Neuronal stem cell (in vitro differentiated cells): ENCODE measurements around the gene CXCL12.
A peak's percentile ranks its signal among the peaks of the same experiment; 100 is the strongest.

ENCODE experiments used
- DNase-seq: peaks from one replicate; pipeline ENCODE4 v3.0.0-alpha.2; 2013; ENCODE audit warnings: low spot score
- H2AFZ ChIP-seq: one replicate; pipeline ENCODE4 v1.6.1; 2013; ENCODE audit warnings: mild to moderate bottlenecking, low read length, inconsistent platforms
- H2AK5ac ChIP-seq: 2 replicates; pipeline ENCODE4 v1.6.1; 2013; ENCODE audit warnings: low read depth, mild to moderate bottlenecking, inconsistent platforms, low read length, moderate library complexity, mixed read lengths
- H2BK120ac ChIP-seq: 2 replicates; pipeline ENCODE4 v1.6.1; 2013; ENCODE audit warnings: low read depth, mild to moderate bottlenecking, inconsistent platforms, low read length, moderate library complexity, mixed read lengths
- H2BK12ac ChIP-seq: one replicate; pipeline ENCODE4 v1.6.1; 2013; ENCODE audit warnings: low read length, inconsistent platforms
- H2BK15ac ChIP-seq: 2 replicates; pipeline ENCODE4 v1.6.1; 2013; ENCODE audit warnings: mild to moderate bottlenecking, low read length, inconsistent platforms, mixed read lengths
- H2BK5ac ChIP-seq: one replicate; pipeline ENCODE4 v1.6.1; 2013; ENCODE audit warnings: inconsistent platforms, mild to moderate bottlenecking, low read length, moderate library complexity
- H3K14ac ChIP-seq: one replicate; pipeline ENCODE4 v1.6.1; 2013; ENCODE audit warnings: low read length, inconsistent platforms
- H3K18ac ChIP-seq: 2 replicates; pipeline ENCODE4 v1.6.1; 2013; ENCODE audit warnings: low read length, inconsistent platforms
- H3K23ac ChIP-seq: 2 replicates; pipeline ENCODE4 v1.6.1; 2013; ENCODE audit warnings: low read depth, mild to moderate bottlenecking, mixed read lengths, low read length, inconsistent platforms; ENCODE audit not compliant: poor library complexity
- H3K27ac ChIP-seq: replicated peaks from 3 replicates; pipeline ENCODE4 v1.5.1; 2013; ENCODE audit warnings: low read length, inconsistent platforms
- H3K27me3 ChIP-seq, 3 experiments: 2 replicates each; pipeline ENCODE4 v1.6.1; 2013; ENCODE audit warnings: low read length in 3 of 3, mild to moderate bottlenecking in 2 of 3, inconsistent platforms in 1 of 3, low read depth in 1 of 3, mixed read lengths in 1 of 3, moderate library complexity in 1 of 3; ENCODE audit not compliant: control insufficient read depth in 3 of 3, insufficient read depth in 3 of 3
- H3K36me3 ChIP-seq, 2 donors: replicated peaks in 1 of 2; 2 replicates each; pipeline ENCODE4 v1.6.1; 2013; ENCODE audit warnings: low read length in 2 of 2; ENCODE audit not compliant: control insufficient read depth in 2 of 2, insufficient read depth in 2 of 2
- H3K4ac ChIP-seq: 2 replicates; pipeline ENCODE4 v1.6.1; 2013; ENCODE audit warnings: inconsistent platforms, mild to moderate bottlenecking, low read length, moderate library complexity
- H3K4me1 ChIP-seq, 2 donors: 1 replicate in 1 of 2; 2 replicates in 1 of 2; pipeline ENCODE4 v1.6.1; 2013; ENCODE audit warnings: low read length in 2 of 2, low read depth in 1 of 2; ENCODE audit not compliant: control insufficient read depth in 2 of 2, insufficient read depth in 1 of 2
- H3K4me2 ChIP-seq: one replicate; pipeline ENCODE4 v1.6.1; 2013; ENCODE audit warnings: mild to moderate bottlenecking, low read length, inconsistent platforms; ENCODE audit not compliant: insufficient read depth, poor library complexity, severe bottlenecking
- H3K4me3 ChIP-seq, 2 donors: 2 replicates each; pipeline ENCODE4 v1.5.1; 2013; ENCODE audit warnings: low read length in 2 of 2, mild to moderate bottlenecking in 2 of 2, inconsistent platforms in 1 of 2, moderate library complexity in 1 of 2
- H3K79me1 ChIP-seq: one replicate; pipeline ENCODE4 v1.6.1; 2013; ENCODE audit warnings: low read depth, mild to moderate bottlenecking, inconsistent platforms, low read length, moderate library complexity
- H3K9ac ChIP-seq: one replicate; pipeline ENCODE4 v1.6.1; 2013; ENCODE audit warnings: mild to moderate bottlenecking, low read depth, low read length, inconsistent platforms; ENCODE audit not compliant: poor library complexity
- H3K9me3 ChIP-seq, 2 donors: replicated peaks in 1 of 2; 2 replicates each; pipeline versions ENCODE3 to v1.6.1; 2013; ENCODE audit warnings: low read length in 2 of 2, mild to moderate bottlenecking in 2 of 2, inconsistent platforms in 1 of 2, low read depth in 1 of 2, mixed read lengths in 1 of 2, moderate library complexity in 1 of 2; ENCODE audit not compliant: control insufficient read depth in 2 of 2, insufficient read depth in 1 of 2
- H4K8ac ChIP-seq: one replicate; pipeline ENCODE4 v1.6.1; 2013; ENCODE audit warnings: low read depth, mild to moderate bottlenecking, inconsistent platforms, low read length, moderate library complexity
- H4K91ac ChIP-seq: one replicate; pipeline ENCODE4 v1.6.1; 2013; ENCODE audit warnings: low read length, low read depth, mild to moderate bottlenecking, inconsistent platforms; ENCODE audit not compliant: poor library complexity
- WGBS, 2 donors: extraction: QIAGEN DNeasy Blood & Tissue Kit; methylation state at CpG; one replicate each; pipeline ENCODE4 v1.1.7; 2013; ENCODE audit warnings: missing lambda C conversion rate in 2 of 2, mixed read lengths in 1 of 2; ENCODE audit not compliant: insufficient read length in 2 of 2, insufficient replicate concordance in 1 of 2; ENCODE audit errors: extremely low coverage in 2 of 2; 5-methylcytosine and 5-hydroxymethylcytosine counted together

CXCL12 gene

GRCh38 chr10:44391981-44392380, 7.1 kb upstream of the CXCL12 start:
- no peak overlapping the region for H3K4ac ChIP-seq
- WGBS, 2 donors = no CpG with 5 or more reads among the region's 2 CpGs
- peaks cover 0 to 6% of the 10 kb centered on the region in 2 donors for H3K4me1 ChIP-seq
- H3K36me3 ChIP-seq = no peaks in the 10 kb centered on the region
- H2BK12ac ChIP-seq = no peak overlapping the region
- no peak overlapping the region for H2BK5ac ChIP-seq
- no peak overlapping the region for H2AFZ ChIP-seq
- no peak for DNase-seq
- H3K14ac ChIP-seq = no peak overlapping the region
- H2AK5ac ChIP-seq = no peak overlapping the region
- H3K4me2 ChIP-seq = no peak overlapping the region
- no peak overlapping the region for H4K91ac ChIP-seq
- no peaks in the 10 kb centered on the region for H3K9me3 ChIP-seq
- no peak overlapping the region for H4K8ac ChIP-seq
- no peak overlapping the region for H2BK120ac ChIP-seq
- H3K27ac ChIP-seq = no peak overlapping the region
- no peak overlapping the region for H2BK15ac ChIP-seq
- H3K27me3 ChIP-seq = peaks cover 0 to 2% (median under 1%) of the 10 kb centered on the region in 3 experiments
- H3K23ac ChIP-seq = no peak overlapping the region
- H3K9ac ChIP-seq = no peak overlapping the region
- H3K4me3 ChIP-seq = no peak overlapping the region
- no peaks in the 10 kb centered on the region for H3K79me1 ChIP-seq
- peak overlapping the region; percentile 16 for H3K18ac ChIP-seq

DNA sequence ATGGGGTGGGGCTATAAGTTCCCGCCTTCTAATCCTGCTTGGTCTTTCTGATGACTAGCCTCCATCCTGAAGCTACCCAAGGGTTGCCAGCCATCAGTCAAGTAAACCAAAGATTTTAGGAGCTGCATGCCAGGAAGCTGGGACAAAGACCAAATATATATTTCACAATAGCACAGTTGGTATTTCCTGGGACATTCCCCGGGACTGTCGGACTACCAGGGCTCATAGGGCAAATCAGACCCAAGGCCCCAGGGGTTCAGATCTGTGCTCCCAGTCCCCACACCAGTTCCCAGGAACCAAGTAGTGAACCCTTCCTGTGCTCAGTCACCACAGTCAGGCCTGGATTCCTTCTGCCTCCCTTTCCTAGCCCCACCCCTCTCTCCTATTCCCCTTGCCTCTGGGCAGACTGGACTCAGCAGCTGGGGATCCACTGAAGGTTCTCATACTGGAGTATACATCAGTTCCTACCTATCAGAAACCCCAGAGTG, 5.7 kb upstream of the CXCL12 start:
- Histone ChIP-seq H3K4me2 (no peak overlapping the region), H3K4me1 (peaks cover 0 to 4% of the 10 kb centered on the region in 2 donors), H3K14ac (no peak overlapping the region), H3K36me3 (no peaks in the 10 kb centered on the region), H3K27me3 (peaks cover 6 to 14% (median 12%) of the 10 kb centered on the region in 3 experiments), H2BK5ac (no peak overlapping the region), H4K8ac (no peak overlapping the region), H3K9ac (no peak overlapping the region), H3K9me3 (no peaks in the 10 kb centered on the region), H3K27ac (no peak overlapping the region), H4K91ac (no peak overlapping the region), H3K23ac (no peak overlapping the region), H2BK12ac (no peak overlapping the region), H2BK15ac (no peak overlapping the region), H3K4me3 (no peak overlapping the region), H3K79me1 (no peaks in the 10 kb centered on the region), H3K18ac (no peak overlapping the region), H2BK120ac (no peak overlapping the region), H2AK5ac (no peak overlapping the region), H2AFZ (no peak overlapping the region), H3K4ac (no peak overlapping the region)
- DNase-seq = no peak
- no CpG with 5 or more reads among the region's 3 CpGs for WGBS, 2 donors

- Histone ChIP-seq H4K8ac (no peak overlapping the region), H2AK5ac (no peak overlapping the region), H2AFZ (no peak overlapping the region), H3K36me3 (no peaks in the 10 kb centered on the region), H2BK12ac (no peak overlapping the region), H3K18ac (peak overlapping the region; percentile 27), H2BK5ac (no peak overlapping the region), H2BK120ac (no peak overlapping the region), H3K4me3 (no peak overlapping the region), H3K27me3 (peaks cover 12 to 21% (median 20%) of the 10 kb centered on the region in 3 experiments), H3K14ac (no peak overlapping the region), H3K4me1 (peaks cover 0 to 7% of the 10 kb centered on the region in 2 donors), H3K23ac (no peak overlapping the region), H4K91ac (no peak overlapping the region), H3K27ac (no peak overlapping the region), H3K4me2 (no peak overlapping the region), H3K9ac (no peak overlapping the region), H3K4ac (no peak overlapping the region), H3K79me1 (no peaks in the 10 kb centered on the region), H2BK15ac (peak overlapping the region; percentile 23), H3K9me3 (no peaks in the 10 kb centered on the region)
- WGBS, 2 donors = no CpG with 5 or more reads among the region's 2 CpGs
- DNase-seq = no peak
These were observed 4.7 kb upstream of the CXCL12 start for GRCh38 chr10:44389556-44389955.

DNA sequence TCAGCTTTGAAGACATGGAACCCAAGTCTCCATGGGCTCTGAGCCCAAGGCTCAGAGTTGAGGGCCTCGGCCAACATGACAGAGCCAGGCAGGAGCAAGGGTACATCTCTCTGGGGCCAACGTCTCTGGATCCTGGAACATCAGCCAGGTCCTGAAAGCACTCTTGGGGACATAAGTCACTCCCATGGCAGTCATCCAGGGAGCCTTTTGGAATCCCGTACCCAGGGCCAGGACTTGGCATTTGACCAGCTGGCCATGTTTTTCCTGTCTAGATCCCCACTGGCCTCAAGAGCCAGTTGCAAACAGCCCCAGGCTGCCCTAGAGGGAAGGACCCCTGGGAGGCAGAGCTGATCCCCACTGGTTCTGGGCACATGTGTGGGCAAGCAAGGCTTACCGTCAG, 4.3 kb upstream of the CXCL12 start:
- no peak overlapping the region for H2AFZ ChIP-seq
- no peak overlapping the region for H2BK15ac ChIP-seq
- no peak for DNase-seq
- H3K4me2 ChIP-seq = no peak overlapping the region
- H2BK120ac ChIP-seq = no peak overlapping the region
- no peak overlapping the region for H2BK5ac ChIP-seq
- no peak overlapping the region for H4K91ac ChIP-seq
- H3K4ac ChIP-seq = no peak overlapping the region
- no peak overlapping the region for H3K27ac ChIP-seq
- H3K14ac ChIP-seq = no peak overlapping the region
- no CpG with 5 or more reads among the region's 4 CpGs for WGBS, 2 donors
- H2BK12ac ChIP-seq = no peak overlapping the region
- no peak overlapping the region for H2AK5ac ChIP-seq
- no peaks in the 10 kb centered on the region for H3K9me3 ChIP-seq
- peaks cover 16 to 25% (median 24%) of the 10 kb centered on the region in 3 experiments for H3K27me3 ChIP-seq
- no peak overlapping the region for H3K23ac ChIP-seq
- no peaks in the 10 kb centered on the region for H3K79me1 ChIP-seq
- no peak overlapping the region for H3K9ac ChIP-seq
- H3K4me1 ChIP-seq = peaks cover 0 to 9% of the 10 kb centered on the region in 2 donors
- no peaks in the 10 kb centered on the region for H3K36me3 ChIP-seq
- peak overlapping the region; percentile 27 for H3K18ac ChIP-seq
- H4K8ac ChIP-seq = no peak overlapping the region
- no peak overlapping the region for H3K4me3 ChIP-seq
